H1 (cell line): ENCODE results near the gene CCNYL1. TPM values are rescaled to one million over a fixed set of nuclear protein-coding genes. Genes with fewer than 3 reads are reported as not detected.

Experiments used
- ASH2L ChIP-seq: fragments of 200-600, 300-600 bp; sonication (generic); IDR thresholded peaks from one replicate; pipeline ENCODE4 v1.7.1; 2017; ENCODE audit warnings: low read length
- FOSL1 ChIP-seq: IDR thresholded peaks from 2 replicates; pipeline ENCODE4 v1.6.1; 2011; ENCODE audit warnings: mild to moderate bottlenecking, low read depth, low read length, moderate library complexity; ENCODE audit not compliant: insufficient read depth
- SP1 ChIP-seq: IDR thresholded peaks from 2 replicates; pipeline ENCODE4 v1.6.1; 2011; ENCODE audit warnings: low read depth, low read length
- polyA plus RNA-seq, 7 experiments: library from polyadenylated mRNA; depleted of rRNA in 3 of 7; stranded (reverse) in 5 of 7; unstranded in 2 of 7; fragments of >200 nt in 5 of 7; fragments of 200-250 nt in 2 of 7; gene quantifications; 1 replicate in 5 of 7; 2 replicates in 1 of 7; 4 replicates in 1 of 7; pipeline versions ENCODE4 v1.2.1 to v1.2.3, GENCODE V29; 2011 to 2013; ENCODE audit warnings: missing spikeins in 2 of 7, mixed read lengths in 2 of 7
- total RNA-seq: library from RNA; stranded (reverse); fragmentation: NEBNext Ultra II Directional; extraction: Animal tissue kit (Norgen Biotek cat#: 25700); gene quantifications from 2 replicates; pipeline ENCODE4 v1.2.1, GENCODE V29; 2021
- TF ChIP-seq, protein P1 (sequence below): IDR thresholded peaks from 2 replicates; pipeline ENCODE4 v1.6.1; 2012; ENCODE audit warnings: inconsistent platforms

Gene CCNYL1
- total and polyA plus RNA-seq, 2 of the 8 experiments (the other 6 are each of a cell fraction or from before 2014, with no cell fraction given), result 13.3 to 35.4 TPM

GRCh38 chr2:207747653-207748560 is 36.5 kb downstream of the CCNYL1 start (continued):
- TF ChIP-seq ASH2L (no peak), FOSL1 (no peak), SP1 (no peak)
- TF ChIP-seq, protein P1, sequence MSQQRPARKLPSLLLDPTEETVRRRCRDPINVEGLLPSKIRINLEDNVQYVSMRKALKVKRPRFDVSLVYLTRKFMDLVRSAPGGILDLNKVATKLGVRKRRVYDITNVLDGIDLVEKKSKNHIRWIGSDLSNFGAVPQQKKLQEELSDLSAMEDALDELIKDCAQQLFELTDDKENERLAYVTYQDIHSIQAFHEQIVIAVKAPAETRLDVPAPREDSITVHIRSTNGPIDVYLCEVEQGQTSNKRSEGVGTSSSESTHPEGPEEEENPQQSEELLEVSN, result no peak
